IMR-90 (cell line): ENCODE measurements around the gene KRT4. TPM values are rescaled to one million over a fixed set of nuclear protein-coding genes. Genes with fewer than 3 reads are reported as not detected.

Experiments used
- ATAC-seq: fragments of 200-7000 bp; cut with Tn5 transposase; 2 replicates; pipeline ENCODE4 v1.9.1; 2020; ENCODE audit warnings: low read depth, mild to moderate bottlenecking, moderate library complexity
- BruUV-seq: library from RNA; stranded (reverse); fragments of 400-500 nt; replicated peaks from 2 replicates; lab custom pipeline; 2021; lab: Mats Ljungman, UMichigan
- CTCF ChIA-PET: fragments of 300-600 bp; formaldehyde crosslinking; extraction: SDS; loops from one replicate; lab custom pipeline; 2021; ENCODE audit warnings: antibody characterized with exemption; lab: Yijun Ruan, JAX
- POLR2A ChIA-PET: fragments of 300-600 bp; sonication (Branson Sonifier 250); formaldehyde crosslinking; loops from one replicate; lab custom pipeline; 2022; ENCODE audit warnings: antibody characterized with exemption; ENCODE audit not compliant: unreplicated experiment; lab: Charles Lee
- DNase-seq: peaks from one replicate; pipeline ENCODE4 v3.0.0; 2013
- H2AFZ ChIP-seq: replicated peaks from 2 replicates; pipeline ENCODE3; 2013; ENCODE audit warnings: low read length, mild to moderate bottlenecking; ENCODE audit not compliant: poor library complexity
- H2AK5ac ChIP-seq: 2 replicates; pipeline ENCODE4 v1.6.1; 2013; ENCODE audit warnings: low read depth, low read length, inconsistent platforms
- H2AK9ac ChIP-seq: replicated peaks from 2 replicates; pipeline ENCODE3; 2013; ENCODE audit warnings: mild to moderate bottlenecking, low read depth, low read length, moderate library complexity; ENCODE audit not compliant: poor library complexity
- H2BK120ac ChIP-seq: 2 replicates; pipeline ENCODE4 v1.6.1; 2013; ENCODE audit warnings: low read depth, low read length, inconsistent platforms
- H2BK15ac ChIP-seq: 3 replicates; pipeline ENCODE4 v1.6.1; 2013; ENCODE audit warnings: low read depth, low read length, inconsistent platforms
- H2BK20ac ChIP-seq: 2 replicates; pipeline ENCODE4 v1.6.1; 2013; ENCODE audit warnings: low read depth, mild to moderate bottlenecking, inconsistent platforms, low read length, moderate library complexity
- H2BK5ac ChIP-seq: 2 replicates; pipeline ENCODE4 v1.6.1; 2013; ENCODE audit warnings: mild to moderate bottlenecking, low read depth, low read length, inconsistent platforms; ENCODE audit not compliant: poor library complexity, severe bottlenecking
- H3K14ac ChIP-seq: replicated peaks from 2 replicates; pipeline ENCODE4 v1.6.1; 2013; ENCODE audit warnings: low read depth, low read length, inconsistent platforms
- H3K18ac ChIP-seq: 2 replicates; pipeline ENCODE4 v1.6.1; 2013; ENCODE audit warnings: low read depth, low read length, control low read depth
- H3K23ac ChIP-seq: 2 replicates; pipeline ENCODE4 v1.6.1; 2013; ENCODE audit warnings: low read depth, low read length, inconsistent platforms
- H3K27ac ChIP-seq: 2 replicates; pipeline ENCODE4 v1.5.1; 2013; ENCODE audit warnings: mild to moderate bottlenecking, control low read depth, low read length; ENCODE audit not compliant: insufficient read depth
- H3K27me3 ChIP-seq: 2 replicates; pipeline ENCODE4 v1.6.1; 2013; ENCODE audit warnings: low read length; ENCODE audit not compliant: control insufficient read depth, insufficient read depth
- H3K36me3 ChIP-seq: 2 replicates; pipeline ENCODE4 v1.6.1; 2013; ENCODE audit warnings: low read length, mixed read lengths; ENCODE audit not compliant: control insufficient read depth, insufficient read depth
- H3K4ac ChIP-seq: 2 replicates; pipeline ENCODE4 v1.6.1; 2013; ENCODE audit warnings: low read depth, low read length, inconsistent platforms
- H3K4me1 ChIP-seq: 2 replicates; pipeline ENCODE4 v1.6.1; 2013; ENCODE audit warnings: low read length, mixed read lengths; ENCODE audit not compliant: control insufficient read depth, insufficient read depth
- H3K4me2 ChIP-seq: 2 replicates; pipeline ENCODE4 v1.6.1; 2013; ENCODE audit warnings: low read depth, mild to moderate bottlenecking, control low read depth, low read length, moderate library complexity
- H3K4me3 ChIP-seq: 2 replicates; pipeline ENCODE4 v1.5.1; 2013; ENCODE audit warnings: low read depth, mild to moderate bottlenecking, control low read depth, low read length, moderate library complexity; ENCODE audit not compliant: insufficient read depth
- H3K56ac ChIP-seq: 2 replicates; pipeline ENCODE4 v1.6.1; 2013; ENCODE audit warnings: low read length, inconsistent platforms; ENCODE audit not compliant: insufficient read depth; ENCODE audit errors: extremely low read depth
- H3K79me1 ChIP-seq, 2 experiments: 2 replicates each; pipeline ENCODE4 v1.6.1; 2013; ENCODE audit warnings: low read length in 2 of 2, inconsistent platforms in 1 of 2, low read depth in 1 of 2
- H3K9ac ChIP-seq: 2 replicates; pipeline ENCODE4 v1.6.1; 2013; ENCODE audit warnings: low read depth, low read length, control low read depth
- H3K9me1 ChIP-seq: 2 replicates; pipeline ENCODE4 v1.6.1; 2013; ENCODE audit warnings: low read length, inconsistent platforms; ENCODE audit not compliant: insufficient read depth
- H3K9me3 ChIP-seq: 2 replicates; pipeline ENCODE4 v1.6.1; 2013; ENCODE audit warnings: low read length; ENCODE audit not compliant: control insufficient read depth, insufficient read depth
- H4K20me1 ChIP-seq: 2 replicates; pipeline ENCODE4 v1.6.1; 2013; ENCODE audit warnings: low read length, inconsistent platforms; ENCODE audit not compliant: insufficient read depth
- H4K5ac ChIP-seq: 2 replicates; pipeline ENCODE4 v1.6.1; 2013; ENCODE audit warnings: mild to moderate bottlenecking, low read depth, low read length, control low read depth
- H4K8ac ChIP-seq, 2 experiments: 2 replicates each; pipeline ENCODE4 v1.6.1; 2013; ENCODE audit warnings: low read depth in 2 of 2, low read length in 2 of 2, control low read depth in 1 of 2, inconsistent platforms in 1 of 2
- H4K91ac ChIP-seq: 2 replicates; pipeline ENCODE4 v1.6.1; 2013; ENCODE audit warnings: low read depth, low read length, inconsistent platforms; ENCODE audit not compliant: insufficient read depth
- BHLHE40 ChIP-seq: fragments of 150-350 bp; IDR thresholded peaks from 2 replicates; pipeline ENCODE4 v1.6.1; 2016; ENCODE audit warnings: mild to moderate bottlenecking, low read depth, low read length
- FOS ChIP-seq: fragments of 150-350 bp; IDR thresholded peaks from 2 replicates; pipeline ENCODE4 v1.6.1; 2016; ENCODE audit warnings: low read depth, low read length
- WGBS, 2 experiments: methylation state at CpG; one replicate each; pipeline versions ENCODE4 v1.1.5 to v1.1.7; 2013; ENCODE audit warnings: missing lambda C conversion rate in 2 of 2; ENCODE audit not compliant: insufficient read length in 1 of 2; ENCODE audit errors: extremely low coverage in 2 of 2; 5-methylcytosine and 5-hydroxymethylcytosine counted together
- dilution Hi-C: fragments of 300-500 bp; cut with HindIII; formaldehyde crosslinking; loops from one replicate; pipeline ENCODE4 v1.14.3; 2018; ENCODE audit warnings: low sequenced_read_pairs; ENCODE audit not compliant: unreplicated experiment
- in situ Hi-C: fragments of 300-500 bp; cut with MboI; formaldehyde crosslinking; loops from 3 replicates; pipeline ENCODE4 v1.14.3; 2019; ENCODE audit warnings: low sequenced_read_pairs, inconsistent platforms, mixed read lengths
- intact Hi-C: fragments of 100-400 bp; cut with micrococcal nuclease; formaldehyde crosslinking; loops from 2 replicates; pipeline ENCODE4 v1.10.0; 2022
- polyA plus RNA-seq, 3 experiments: library from polyadenylated mRNA; depleted of rRNA; stranded (reverse); fragments of >200 nt; gene quantifications; 2 replicates each; pipeline ENCODE4 v1.2.3, GENCODE V29; 2012; ENCODE audit warnings: low replicate concordance in 1 of 3
- total RNA-seq: library from RNA; depleted of rRNA; stranded (reverse); fragments of >200 nt; gene quantifications from 2 replicates; pipeline ENCODE4 v1.2.3, GENCODE V29; 2012

The KRT4 gene
- total and polyA plus RNA-seq, 2 of the 4 experiments (the other 2 are of a cell fraction): under 0.01 to 0.07 TPM

- no peaks in the 10 kb centered on the region for H3K79me1 ChIP-seq
- H3K4me1 ChIP-seq: no peaks in the 10 kb centered on the region
- dilution Hi-C loops: no loop called here
- H3K4me2 ChIP-seq: no peak overlapping the region
- no TSS peak for BruUV-seq
- H3K27me3 ChIP-seq: peaks cover 8% of the 10 kb centered on the region
- ATAC-seq (no peak), DNase-seq (no peak)
- no peak overlapping the region for H2BK15ac ChIP-seq
- no peak overlapping the region for H2BK5ac ChIP-seq
- H3K36me3 ChIP-seq: no peaks in the 10 kb centered on the region
- no peak overlapping the region for H3K56ac ChIP-seq
- H3K4ac ChIP-seq: no peak overlapping the region
- ChIA-PET POLR2A (no interaction called here), CTCF (no interaction called here)
- H3K9ac ChIP-seq: no peak overlapping the region
- peaks cover 3% of the 10 kb centered on the region; the same call in 1 of the 2 replicates for H3K9me3 ChIP-seq
- no peak overlapping the region for H3K4me3 ChIP-seq
- no peak overlapping the region for H2BK20ac ChIP-seq
- no peak overlapping the region for H3K23ac ChIP-seq
- in situ Hi-C loops: no loop called here
- H3K9me1 ChIP-seq: no peaks in the 10 kb centered on the region
- no peak overlapping the region for H4K91ac ChIP-seq
- no peak overlapping the region for H3K18ac ChIP-seq
- no peak overlapping the region for H4K5ac ChIP-seq
- WGBS, 2 experiments: no CpG with 5 or more reads among the region's 1 CpG
- no peak for TF ChIP-seq FOS
- no peak for TF ChIP-seq BHLHE40
- intact Hi-C loops: no loop called here
- H2BK120ac ChIP-seq: no peak overlapping the region
- no peak overlapping the region for H2AK5ac ChIP-seq
- H2AFZ ChIP-seq: no peak overlapping the region
- no peak overlapping the region for H2AK9ac ChIP-seq
- H3K14ac ChIP-seq: no peak overlapping the region
- no peak overlapping the region for H4K8ac ChIP-seq
- no peaks in the 10 kb centered on the region for H4K20me1 ChIP-seq
- no peak overlapping the region for H3K27ac ChIP-seq
These were observed 48.2 kb downstream of the KRT4 start for GRCh38 chr12:52765702-52766101.
